Osteoblast (primary cell): Measurements from ENCODE around the gene CACNA1S. TPM values are rescaled to one million over a fixed set of nuclear protein-coding genes. Genes with fewer than 3 reads are reported as not detected.

Experiments
- DNase-seq: peaks from one replicate; pipeline ENCODE4 v3.0.0; 2011; ENCODE audit warnings: low spot score, mixed read lengths; ENCODE audit not compliant: insufficient read length; ENCODE audit errors: missing footprints
- H2AFZ ChIP-seq: 2 replicates; pipeline ENCODE4 v1.6.0; 2011; ENCODE audit warnings: mild to moderate bottlenecking, low read length
- H3K27ac ChIP-seq: 2 replicates; pipeline ENCODE4 v1.5.1; 2011; ENCODE audit warnings: mild to moderate bottlenecking, low read depth, low read length, moderate library complexity
- H3K27me3 ChIP-seq: 2 replicates; pipeline ENCODE4 v1.6.0; 2012; ENCODE audit warnings: mild to moderate bottlenecking, control low read depth, inconsistent platforms, low read length, moderate library complexity; ENCODE audit not compliant: insufficient read depth
- H3K36me3 ChIP-seq: 2 replicates; pipeline ENCODE4 v1.5.1; 2011; ENCODE audit warnings: mild to moderate bottlenecking, low read length, control low read depth, moderate library complexity; ENCODE audit not compliant: insufficient read depth
- H3K4me1 ChIP-seq: 2 replicates; pipeline ENCODE4 v1.5.1; 2011; ENCODE audit warnings: mild to moderate bottlenecking, low read length, control low read depth, moderate library complexity; ENCODE audit not compliant: insufficient read depth
- H3K4me2 ChIP-seq: 2 replicates; pipeline ENCODE4 v1.6.0; 2011; ENCODE audit warnings: mild to moderate bottlenecking, low read length; ENCODE audit not compliant: insufficient read depth
- H3K4me3 ChIP-seq: fragments of 200-600 bp; sonication (generic); 3 replicates; pipeline ENCODE4 v1.5.1; 2012; ENCODE audit warnings: mild to moderate bottlenecking, low read length, inconsistent platforms; ENCODE audit not compliant: insufficient read depth
- H3K79me2 ChIP-seq: 2 replicates; pipeline ENCODE4 v1.6.0; 2012; ENCODE audit warnings: mild to moderate bottlenecking, low read length, control low read depth, inconsistent platforms; ENCODE audit not compliant: insufficient read depth
- H3K9me3 ChIP-seq: 2 replicates; pipeline ENCODE4 v1.5.1; 2011; ENCODE audit warnings: low read depth, low read length, control low read depth
- H4K20me1 ChIP-seq: 2 replicates; pipeline ENCODE4 v1.6.0; 2012; ENCODE audit warnings: mild to moderate bottlenecking, low read length, control low read depth; ENCODE audit not compliant: insufficient read depth
- total RNA-seq: library from RNA; depleted of rRNA; stranded (reverse); fragments of >200 nt; gene quantifications from 2 replicates; pipeline ENCODE4 v1.2.3, GENCODE V29; 2012
- TF ChIP-seq, protein P1 (sequence below): IDR thresholded peaks from 2 replicates; pipeline ENCODE4 v1.5.1; 2011; ENCODE audit warnings: mild to moderate bottlenecking, low read depth, low read length, moderate library complexity; ENCODE audit errors: extremely low read depth

The CACNA1S gene
- total RNA-seq, 1 donor: not detected

DNA sequence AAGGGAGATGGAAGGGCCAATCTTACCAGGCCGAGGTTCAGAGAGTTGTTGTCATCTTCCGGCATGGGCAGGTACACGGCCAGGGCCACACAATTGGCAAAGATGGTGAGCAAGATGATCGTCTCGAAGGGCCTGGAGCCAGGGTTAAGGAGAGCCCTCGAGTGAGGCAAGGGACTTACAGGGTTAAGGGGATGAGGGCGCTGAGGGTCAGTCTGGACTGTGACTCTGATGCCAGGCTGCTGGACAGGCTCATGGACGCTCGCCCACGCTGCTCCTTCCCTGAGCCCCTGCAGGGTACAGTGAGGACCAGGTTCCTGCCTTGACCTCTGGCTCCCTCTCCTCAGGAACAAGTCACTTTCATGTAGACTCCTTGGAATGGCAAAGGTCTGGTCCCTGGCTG is 2.1 kb downstream of the CACNA1S start:
- Histone ChIP-seq H3K9me3 (no peaks in the 10 kb centered on the region), H3K27me3 (peaks cover 11% of the 10 kb centered on the region), H2AFZ (no peak overlapping the region), H4K20me1 (no peaks in the 10 kb centered on the region), H3K4me3 (no peak overlapping the region), H3K79me2 (no peaks in the 10 kb centered on the region), H3K36me3 (no peaks in the 10 kb centered on the region), H3K4me1 (peaks cover 3% of the 10 kb centered on the region), H3K27ac (no peak overlapping the region), H3K4me2 (no peak overlapping the region)
- TF ChIP-seq, protein P1, sequence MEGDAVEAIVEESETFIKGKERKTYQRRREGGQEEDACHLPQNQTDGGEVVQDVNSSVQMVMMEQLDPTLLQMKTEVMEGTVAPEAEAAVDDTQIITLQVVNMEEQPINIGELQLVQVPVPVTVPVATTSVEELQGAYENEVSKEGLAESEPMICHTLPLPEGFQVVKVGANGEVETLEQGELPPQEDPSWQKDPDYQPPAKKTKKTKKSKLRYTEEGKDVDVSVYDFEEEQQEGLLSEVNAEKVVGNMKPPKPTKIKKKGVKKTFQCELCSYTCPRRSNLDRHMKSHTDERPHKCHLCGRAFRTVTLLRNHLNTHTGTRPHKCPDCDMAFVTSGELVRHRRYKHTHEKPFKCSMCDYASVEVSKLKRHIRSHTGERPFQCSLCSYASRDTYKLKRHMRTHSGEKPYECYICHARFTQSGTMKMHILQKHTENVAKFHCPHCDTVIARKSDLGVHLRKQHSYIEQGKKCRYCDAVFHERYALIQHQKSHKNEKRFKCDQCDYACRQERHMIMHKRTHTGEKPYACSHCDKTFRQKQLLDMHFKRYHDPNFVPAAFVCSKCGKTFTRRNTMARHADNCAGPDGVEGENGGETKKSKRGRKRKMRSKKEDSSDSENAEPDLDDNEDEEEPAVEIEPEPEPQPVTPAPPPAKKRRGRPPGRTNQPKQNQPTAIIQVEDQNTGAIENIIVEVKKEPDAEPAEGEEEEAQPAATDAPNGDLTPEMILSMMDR: no peak
- no peak for DNase-seq

GRCh38 chr1:201109651-201110050 is 2.6 kb downstream of the CACNA1S start:
- peaks cover 11% of the 10 kb centered on the region for H3K27me3 ChIP-seq
- TF ChIP-seq, protein P1: no peak
- DNase-seq: no peak
- peaks cover 3% of the 10 kb centered on the region for H3K4me1 ChIP-seq
- no peaks in the 10 kb centered on the region for H3K9me3 ChIP-seq
- no peaks in the 10 kb centered on the region for H4K20me1 ChIP-seq
- no peak overlapping the region for H3K27ac ChIP-seq
- H3K4me2 ChIP-seq: no peak overlapping the region
- no peaks in the 10 kb centered on the region for H3K36me3 ChIP-seq
- no peak overlapping the region for H2AFZ ChIP-seq
- H3K79me2 ChIP-seq: no peaks in the 10 kb centered on the region
- H3K4me3 ChIP-seq: no peak overlapping the region

GRCh38 chr1:201108614-201109013 is 3.6 kb downstream of the CACNA1S start:
- Histone ChIP-seq H3K27me3 (peaks cover 11% of the 10 kb centered on the region), H2AFZ (no peak overlapping the region), H3K4me1 (no peaks in the 10 kb centered on the region), H3K4me2 (no peak overlapping the region), H3K27ac (no peak overlapping the region), H3K9me3 (no peaks in the 10 kb centered on the region), H3K79me2 (no peaks in the 10 kb centered on the region), H3K4me3 (no peak overlapping the region), H4K20me1 (no peaks in the 10 kb centered on the region), H3K36me3 (no peaks in the 10 kb centered on the region)
- TF ChIP-seq, protein P1: no peak
- DNase-seq: no peak

GRCh38 chr1:201105688-201106087 is 6.5 kb downstream of the CACNA1S start:
- Histone ChIP-seq H3K36me3 (no peaks in the 10 kb centered on the region), H3K9me3 (no peaks in the 10 kb centered on the region), H3K79me2 (no peaks in the 10 kb centered on the region), H4K20me1 (no peaks in the 10 kb centered on the region), H3K4me2 (no peak overlapping the region), H3K27ac (no peak overlapping the region), H2AFZ (no peak overlapping the region), H3K27me3 (peaks cover 17% of the 10 kb centered on the region), H3K4me1 (no peaks in the 10 kb centered on the region), H3K4me3 (no peak overlapping the region)
- TF ChIP-seq, protein P1: no peak
- DNase-seq: no peak
